GM10847 (cell line): ENCODE measurements around the gene RPL21.

ENCODE experiments used
- POLR2A ChIP-seq: IDR thresholded peaks from 2 replicates; pipeline ENCODE4 v1.6.1; 2011; ENCODE audit not compliant: insufficient read length; ENCODE audit errors: extremely low read depth

RPL21 gene

DNA sequence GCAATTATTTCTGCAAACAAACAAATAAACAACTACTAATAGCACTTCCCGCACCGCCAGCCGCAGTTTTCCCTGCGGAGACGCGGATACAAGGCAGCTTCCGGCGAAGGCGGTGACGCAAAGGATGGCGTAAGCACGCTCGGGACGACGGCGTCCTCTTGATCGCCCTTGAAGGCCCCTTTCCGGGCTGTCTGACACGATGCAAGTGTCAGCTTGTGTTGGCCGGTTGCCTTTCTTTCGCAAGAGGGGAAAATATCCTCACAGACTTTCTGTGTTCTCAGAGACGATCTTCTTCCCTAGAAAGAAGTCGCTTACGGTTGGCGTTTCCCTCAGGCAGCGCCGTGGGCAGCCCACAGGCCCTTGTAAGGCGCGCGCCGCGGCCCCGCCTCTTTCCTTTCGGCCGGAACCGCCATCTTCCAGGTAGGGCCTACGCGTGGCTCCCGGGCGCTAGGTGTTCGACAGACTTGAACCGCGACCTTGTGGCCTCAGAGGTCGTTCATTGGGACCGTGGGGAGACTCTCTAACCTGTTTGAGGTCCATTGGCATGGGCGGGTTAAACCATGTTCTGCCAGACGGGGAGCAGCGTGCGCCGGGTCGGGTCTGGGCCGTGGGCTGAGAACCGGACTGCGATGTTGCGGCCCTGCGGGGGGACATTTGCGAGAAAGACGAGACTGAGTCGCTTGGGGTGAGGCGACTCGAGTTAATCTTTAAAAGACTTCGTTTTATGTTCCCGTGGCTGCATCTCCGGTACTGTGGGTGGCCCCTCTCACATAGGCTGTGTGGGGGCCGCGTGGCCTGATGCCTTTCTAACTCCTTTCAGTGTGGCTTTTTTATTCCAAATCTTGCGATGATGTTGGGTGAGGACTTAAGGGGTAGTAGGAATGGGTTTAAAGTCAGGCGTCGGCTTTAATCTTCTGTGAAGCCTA lies at the start of gene RPL21:
TSS of gene RPL21 (plus strand) at position 393 of the 926 bp plus-strand sequence. CDS start 2,219 bp downstream, outside the sequence.
- TF ChIP-seq POLR2A = peak; percentile 75

DNA sequence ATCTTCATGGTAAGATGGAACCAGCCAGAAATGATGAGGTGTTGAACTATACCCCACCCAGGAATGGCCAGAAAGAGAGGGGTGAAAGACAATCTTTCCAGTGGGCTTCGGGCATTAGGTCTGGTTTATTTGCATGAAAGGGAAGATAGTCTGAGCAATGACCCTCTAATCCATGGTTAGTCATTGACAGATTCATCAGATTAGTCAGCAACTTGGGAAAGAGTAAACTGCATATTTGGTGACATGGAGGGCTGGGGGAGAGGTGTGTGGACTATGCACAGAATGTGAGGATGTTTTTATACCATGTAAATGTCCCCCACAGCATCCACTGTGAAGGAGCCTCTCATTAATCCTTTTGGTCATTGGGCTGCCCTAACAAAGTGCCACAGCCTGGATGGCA lies 49.7 kb upstream of the RPL21 start:
- TF ChIP-seq POLR2A = no peak

DNA sequence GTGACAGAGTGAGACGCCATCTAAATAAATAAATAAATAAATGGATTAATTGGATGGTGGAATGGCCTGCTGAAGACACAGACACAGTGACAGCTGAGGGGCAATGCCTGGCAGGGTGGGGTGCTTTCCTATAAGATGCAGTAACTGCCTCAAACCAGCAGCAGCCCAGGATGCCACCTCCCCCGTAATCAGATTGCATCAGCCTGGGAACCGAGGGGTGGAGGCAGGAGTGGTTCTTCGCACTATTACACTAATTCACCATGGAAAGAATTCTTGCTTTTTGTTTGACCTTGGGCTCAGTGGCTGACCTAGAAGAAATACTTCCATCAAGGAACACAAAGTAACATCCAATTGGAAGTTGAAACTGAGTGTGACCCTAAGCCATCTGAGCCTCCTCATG lies 48.2 kb upstream of the RPL21 start:
- TF ChIP-seq POLR2A = no peak

DNA sequence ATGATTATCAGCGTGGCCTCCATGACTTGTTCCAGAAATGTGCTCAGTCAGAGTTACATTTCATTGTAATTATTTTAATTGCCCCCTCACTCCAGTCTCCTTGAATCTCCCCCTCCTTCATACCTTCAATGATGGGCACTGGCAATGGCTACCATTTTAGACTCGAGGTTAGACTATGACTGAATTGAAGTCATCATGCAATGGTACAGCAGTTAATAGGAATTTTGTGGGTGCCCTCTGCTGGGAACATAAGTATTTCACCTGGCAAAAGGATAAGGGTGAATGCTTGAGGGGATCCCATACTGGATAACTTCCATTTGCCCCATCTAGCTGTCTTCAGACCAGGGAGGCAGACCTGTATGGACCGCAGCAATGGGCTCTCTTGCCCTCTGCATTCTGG lies 47.5 kb upstream of the RPL21 start:
- no peak for TF ChIP-seq POLR2A

DNA sequence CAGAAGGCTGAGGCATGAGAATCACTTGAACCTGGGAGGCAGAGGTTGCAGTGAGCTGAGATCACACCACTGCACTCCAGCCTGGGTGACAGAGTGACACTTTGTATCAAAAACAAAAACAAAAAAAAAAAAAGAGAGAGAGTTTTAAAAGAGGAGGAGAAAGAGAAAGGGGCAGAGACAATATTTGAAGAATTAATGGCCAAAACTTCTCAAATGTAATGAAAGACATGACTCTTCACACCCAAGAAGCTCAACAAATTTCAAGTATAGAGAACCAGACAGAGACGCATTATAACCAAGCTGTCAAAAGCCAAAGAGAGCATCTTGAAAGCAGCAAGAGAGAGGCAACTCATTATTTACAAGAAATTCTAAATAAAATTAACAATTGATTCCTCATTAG lies 42.8 kb upstream of the RPL21 start:
- TF ChIP-seq POLR2A = no peak

DNA sequence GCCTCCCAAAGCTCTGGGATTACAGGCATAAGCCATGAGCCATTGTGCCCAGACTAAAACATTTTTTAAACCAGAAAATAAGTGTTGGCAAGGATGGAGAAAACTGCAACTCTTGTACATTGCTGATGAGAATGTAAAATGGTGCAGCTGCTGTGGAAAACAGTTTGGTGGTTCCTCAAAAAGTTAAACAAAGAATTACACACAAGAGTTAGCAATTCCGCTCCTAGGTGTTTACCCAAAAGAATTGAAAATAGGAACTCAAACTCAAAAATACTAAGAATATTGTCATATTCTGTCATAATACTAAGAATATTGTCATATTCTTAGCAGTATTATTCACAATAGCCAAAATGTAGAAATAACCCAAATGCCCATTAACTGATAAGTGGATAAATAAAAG lies 40.1 kb upstream of the RPL21 start:
- no peak for TF ChIP-seq POLR2A

DNA sequence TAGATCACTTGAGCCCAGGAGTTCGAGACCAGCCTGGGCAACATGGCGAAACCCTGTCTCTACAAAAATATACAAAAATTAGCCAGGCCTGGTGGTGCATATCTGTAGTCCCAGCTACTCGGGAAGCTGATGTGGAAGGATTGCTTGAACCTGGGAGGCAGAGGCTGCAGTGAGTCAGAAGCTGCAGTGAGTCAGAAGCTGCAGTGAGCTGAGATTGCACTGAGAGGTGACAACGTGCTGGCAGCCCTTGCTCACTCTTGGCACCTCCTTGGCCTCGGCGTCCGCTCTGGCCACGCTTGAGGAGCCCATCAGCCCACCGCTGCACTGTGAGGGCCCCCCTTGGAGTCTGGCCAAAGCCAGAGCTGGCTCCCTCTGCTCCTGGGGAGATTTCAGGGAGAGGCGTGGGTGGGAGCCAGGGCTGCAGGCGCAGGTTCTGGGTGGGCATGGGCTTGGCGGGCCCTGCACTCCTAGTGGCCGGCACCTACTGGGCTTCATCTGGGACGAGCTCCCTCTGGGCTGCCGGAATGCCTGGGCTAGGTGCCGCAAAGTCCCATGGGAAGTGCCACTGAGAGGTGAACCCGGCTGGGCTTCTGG lies 39.5 kb upstream of the RPL21 start:
- no peak for TF ChIP-seq POLR2A

DNA sequence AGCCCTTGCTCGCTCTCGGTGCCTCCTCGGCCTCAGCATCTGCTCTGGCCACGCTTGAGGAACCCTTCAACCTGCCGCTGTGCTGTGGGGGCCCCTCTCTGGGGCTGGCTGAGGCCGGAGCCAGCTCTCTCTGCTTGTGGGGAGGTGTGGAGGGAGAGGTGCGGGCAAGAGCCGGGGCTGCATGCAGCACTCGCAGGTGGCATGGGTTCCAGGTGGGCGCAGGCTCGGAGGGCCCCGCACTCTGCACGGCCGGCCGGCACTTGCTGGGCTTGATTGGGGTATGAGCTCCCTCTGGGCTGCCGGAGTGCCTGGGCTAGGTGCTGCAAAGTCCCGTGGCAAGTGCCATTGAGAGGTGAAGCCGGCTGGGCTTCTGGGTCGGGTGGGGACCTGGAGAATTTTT lies 31.7 kb upstream of the RPL21 start:
- no peak for TF ChIP-seq POLR2A

DNA sequence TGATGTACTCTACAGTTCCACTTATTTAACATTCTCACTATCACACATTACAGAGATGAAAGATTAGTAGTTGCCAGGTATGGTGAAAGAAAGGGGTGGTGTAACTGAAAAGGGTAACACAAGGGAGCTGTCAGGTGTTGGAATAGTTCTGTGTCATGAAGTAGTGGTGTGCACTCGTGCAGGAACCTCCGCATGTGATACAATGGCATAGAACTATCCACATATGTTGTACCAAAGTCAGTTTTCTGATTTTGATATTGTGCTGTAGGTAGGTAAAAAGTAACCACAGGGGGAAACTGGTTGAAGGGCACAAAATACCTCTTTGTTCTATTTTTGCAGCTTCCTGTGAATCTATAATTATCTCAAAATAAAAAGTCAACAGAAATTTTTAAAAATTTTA lies 24.4 kb upstream of the RPL21 start:
- no peak for TF ChIP-seq POLR2A

DNA sequence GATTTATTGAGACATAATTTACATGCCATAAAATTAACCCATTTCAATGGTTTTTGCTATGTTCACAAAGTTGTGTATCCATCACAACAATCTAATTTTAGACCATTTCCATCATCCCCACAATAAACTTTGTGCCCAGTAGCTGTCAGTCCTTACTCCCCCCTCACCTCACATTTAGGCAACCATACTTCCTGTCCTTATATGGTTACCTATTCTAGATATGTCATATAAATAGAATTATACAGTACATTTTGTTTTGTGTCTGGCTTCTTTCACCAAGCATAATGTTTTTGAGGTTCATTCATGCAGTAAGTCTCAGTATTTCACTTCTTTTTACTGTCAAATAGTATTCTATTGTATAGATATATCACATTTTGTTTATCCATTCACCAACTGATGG lies 23.2 kb upstream of the RPL21 start:
- TF ChIP-seq POLR2A = no peak

DNA sequence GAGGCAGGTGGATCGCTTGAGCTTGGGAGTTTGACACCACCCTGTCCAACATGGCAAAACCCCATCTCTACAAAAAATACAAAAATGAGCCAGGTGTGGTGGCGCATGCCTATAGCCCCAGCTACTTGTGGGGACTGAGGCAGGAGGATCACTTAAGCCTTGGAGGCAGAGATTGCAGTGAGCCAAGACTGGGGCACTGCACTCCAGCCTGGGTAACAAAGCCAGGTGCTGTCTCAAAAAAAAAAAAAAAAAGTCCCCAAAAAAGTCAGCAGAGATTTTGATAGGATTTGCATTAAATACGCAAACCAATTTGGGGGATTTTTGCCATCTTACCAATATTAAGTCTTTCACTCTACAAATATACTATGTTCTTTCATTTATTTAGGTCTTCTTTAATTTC lies 21.7 kb upstream of the RPL21 start:
- TF ChIP-seq POLR2A = no peak

DNA sequence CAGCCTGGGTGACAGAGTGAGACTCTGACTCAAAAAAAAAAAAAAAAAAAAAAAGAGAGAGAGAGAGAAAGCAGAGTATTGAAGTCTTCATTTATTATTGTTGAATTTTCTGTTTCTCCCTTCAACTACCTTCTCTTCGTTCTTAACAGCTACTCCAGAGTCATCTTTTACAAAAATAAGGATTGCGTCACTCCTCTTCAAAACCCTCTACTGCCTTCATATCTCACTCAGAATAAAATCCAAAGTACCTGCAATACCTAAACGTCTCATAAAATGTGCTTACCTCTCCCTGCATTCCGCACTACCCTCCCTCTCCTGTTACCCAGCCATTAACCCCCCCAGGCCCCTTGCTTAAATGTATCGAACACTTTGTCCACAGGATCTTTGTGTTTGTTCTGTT lies 17.4 kb upstream of the RPL21 start:
- no peak for TF ChIP-seq POLR2A

DNA sequence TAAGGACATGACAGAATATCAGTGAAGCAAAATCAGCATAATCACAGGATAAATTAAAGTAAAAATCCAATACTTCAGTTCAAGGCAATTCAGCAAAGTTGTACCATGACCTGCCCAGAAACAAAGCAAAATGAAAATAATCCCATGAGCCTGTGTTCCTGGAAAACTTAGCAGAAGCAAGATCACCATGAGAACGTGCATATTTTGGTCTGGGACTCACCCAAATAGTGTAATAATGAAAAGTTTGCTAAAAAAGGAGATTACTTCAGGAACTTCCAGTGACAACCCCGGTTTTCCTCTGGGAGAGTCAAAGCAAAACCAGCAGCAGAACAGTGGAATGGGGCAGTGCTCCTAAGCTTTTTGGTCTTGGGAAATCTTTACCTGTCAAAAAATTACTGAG lies 14.9 kb upstream of the RPL21 start:
- TF ChIP-seq POLR2A = no peak

DNA sequence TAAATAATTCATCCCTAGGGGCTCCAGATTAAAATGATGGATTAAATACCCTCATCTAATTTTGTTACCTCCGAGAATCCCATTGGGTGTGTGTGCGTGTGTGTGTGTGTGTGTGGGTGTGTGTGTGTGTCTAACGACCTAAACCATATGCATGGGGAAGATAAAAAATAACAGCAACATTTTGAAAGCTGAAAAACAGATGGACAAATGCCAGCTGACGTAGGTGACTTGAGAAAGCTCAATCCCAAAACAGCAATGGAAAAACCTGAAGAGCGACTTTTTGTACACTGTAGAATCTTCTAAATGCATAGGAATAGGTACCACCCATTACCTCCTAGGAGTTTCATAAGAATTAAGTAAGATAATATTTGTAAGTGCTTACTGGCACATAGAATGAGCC lies 8.7 kb upstream of the RPL21 start:
- no peak for TF ChIP-seq POLR2A

DNA sequence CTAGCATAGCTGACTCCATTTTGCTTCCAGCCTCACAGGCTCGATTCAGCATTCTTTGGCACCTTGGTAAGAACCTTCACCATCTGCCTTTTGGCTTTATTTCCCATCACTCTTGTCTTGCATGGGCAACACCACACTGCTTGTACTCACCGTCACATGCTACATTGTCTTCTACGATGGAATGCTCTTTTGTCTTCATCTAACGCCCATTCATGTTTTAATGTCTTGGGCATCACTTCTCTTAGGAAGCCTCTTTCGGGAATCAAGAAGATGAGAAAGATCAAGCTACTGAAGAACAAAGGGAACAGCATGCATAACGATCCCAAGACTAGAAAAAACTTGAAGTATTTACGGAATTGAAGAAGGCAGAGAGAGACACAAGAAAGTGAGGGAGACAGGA lies 5.7 kb upstream of the RPL21 start:
- TF ChIP-seq POLR2A = no peak

DNA sequence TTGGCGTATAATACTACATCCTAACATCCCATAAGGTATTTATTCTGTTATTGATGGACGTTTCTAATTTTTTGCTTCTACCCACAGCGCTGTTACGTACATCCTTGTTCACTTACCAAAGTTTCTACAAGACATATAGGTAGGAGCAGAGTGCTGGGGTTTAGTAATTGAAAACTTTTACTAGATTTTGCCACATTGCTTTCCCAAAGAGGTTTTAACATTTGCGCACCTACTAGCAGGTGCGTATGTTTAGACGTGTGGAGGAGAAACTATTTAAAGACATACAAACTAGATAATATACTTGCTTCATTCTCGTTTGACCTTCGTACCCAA lies 559 bp upstream of the RPL21 start:
- TF ChIP-seq POLR2A = no peak

DNA sequence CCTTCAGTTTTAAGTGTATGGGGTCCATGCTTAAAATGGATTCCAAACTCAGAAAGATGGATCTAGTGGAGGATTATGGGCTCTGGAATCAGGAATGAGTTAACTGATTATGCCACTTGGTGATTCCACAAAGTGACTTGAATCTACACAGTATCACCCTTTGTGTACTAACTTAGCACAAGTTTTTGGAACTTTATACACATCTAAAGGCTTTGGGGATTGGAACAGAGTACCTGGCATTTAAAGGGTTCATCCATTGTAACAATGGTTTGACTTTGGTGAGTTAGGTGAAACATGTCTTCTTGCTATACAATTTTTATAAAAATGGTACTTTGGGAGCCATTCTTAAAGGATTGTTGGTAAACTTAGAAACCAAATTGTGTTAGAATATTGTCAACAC lies 1.1 kb downstream of the RPL21 start:
- no peak for TF ChIP-seq POLR2A
